Measurements from ENCODE around the gene TRAF2.
A peak's percentile ranks its signal among the peaks of the same experiment; 100 is the strongest.

TRAF2 gene

GRCh38 chr9:136920069-136920468 is 33.8 kb downstream of the TRAF2 start:
- no peak overlapping the region for H3K27ac ChIP-seq
- TF ChIP-seq ZFX (IDR thresholded peaks at IDR 0.05; ENCODE audit: borderline replicate concordance) (no peak), CTCF (IDR thresholded peaks at IDR 0.05) (no peak)

GRCh38 chr9:136920734-136921231 is 34.5 kb downstream of the TRAF2 start:
- no peak overlapping the region for H3K27ac ChIP-seq
- TF ChIP-seq ZFX (IDR thresholded peaks at IDR 0.05; ENCODE audit: borderline replicate concordance) (no peak), CTCF (IDR thresholded peaks at IDR 0.05) (no peak)

- TF ChIP-seq ZFX (IDR thresholded peaks at IDR 0.05; ENCODE audit: borderline replicate concordance) = no peak
- no peak for TF ChIP-seq CTCF (IDR thresholded peaks at IDR 0.05)
- H3K27ac ChIP-seq = no peak overlapping the region
Measured at GRCh38 chr9:136921307-136921706, 35.0 kb downstream of the TRAF2 start.

- TF ChIP-seq ZFX (IDR thresholded peaks at IDR 0.05; ENCODE audit: borderline replicate concordance) (no peak), CTCF (IDR thresholded peaks at IDR 0.05) (no peak)
- H3K27ac ChIP-seq = no peak overlapping the region
Measured at GRCh38 chr9:136921718-136922117, 35.4 kb downstream of the TRAF2 start.

GRCh38 chr9:136922540-136922939 is 36.2 kb downstream of the TRAF2 start:
- TF ChIP-seq ZFX (IDR thresholded peaks at IDR 0.05; ENCODE audit: borderline replicate concordance) = no peak
- TF ChIP-seq CTCF (IDR thresholded peaks at IDR 0.05) = no peak
- H3K27ac ChIP-seq = no peak overlapping the region

- H3K27ac ChIP-seq = no peak overlapping the region
- TF ChIP-seq ZFX (IDR thresholded peaks at IDR 0.05; ENCODE audit: borderline replicate concordance) = no peak
- TF ChIP-seq CTCF (IDR thresholded peaks at IDR 0.05) = no peak
Measured at GRCh38 chr9:136923881-136924280, 37.6 kb downstream of the TRAF2 start.

GRCh38 chr9:136925414-136926153 is 39.3 kb downstream of the TRAF2 start:
- H3K27ac ChIP-seq = no peak overlapping the region
- 0 out of 2 replicates have a peak, but pooled peaks have one; percentile 11 for TF ChIP-seq CTCF (IDR thresholded peaks at IDR 0.05)
- no peak for TF ChIP-seq ZFX (IDR thresholded peaks at IDR 0.05; ENCODE audit: borderline replicate concordance)
